HG02840 (cell line): Measurements from ENCODE around the gene NTRK3.

ENCODE experiments used
- ATAC-seq: cut with Tn5 transposase; IDR thresholded peaks from one replicate; pipeline ENCODE4 v1.9.1; 2021; ENCODE audit warnings: mild to moderate bottlenecking, moderate library complexity, moderate number of reproducible peaks; ENCODE audit not compliant: unreplicated experiment, low FRiP score

NTRK3 gene

GRCh38 chr15:88232771-88233201 is 23.8 kb downstream of the NTRK3 start:
- no peak for ATAC-seq

GRCh38 chr15:88231909-88232644 is 24.5 kb downstream of the NTRK3 start:
- no peak for ATAC-seq

GRCh38 chr15:88230823-88231222 is 25.7 kb downstream of the NTRK3 start:
- ATAC-seq, result no peak

GRCh38 chr15:88225461-88225860 is 31.1 kb downstream of the NTRK3 start:
- no peak for ATAC-seq

- no peak for ATAC-seq
These were observed 33.5 kb downstream of the NTRK3 start for GRCh38 chr15:88223084-88223483.

- ATAC-seq, result no peak
These were observed 34.7 kb downstream of the NTRK3 start for GRCh38 chr15:88221836-88222235.

GRCh38 chr15:88220443-88221335 is 35.9 kb downstream of the NTRK3 start:
- ATAC-seq, result no peak

- no peak for ATAC-seq
These were observed 36.9 kb downstream of the NTRK3 start for GRCh38 chr15:88219623-88220022.

GRCh38 chr15:88218557-88219221 is 37.9 kb downstream of the NTRK3 start:
- ATAC-seq, result no peak

GRCh38 chr15:88215066-88215648 is 41.4 kb downstream of the NTRK3 start:
- no peak for ATAC-seq

GRCh38 chr15:88209111-88209510 is 47.4 kb downstream of the NTRK3 start:
- no peak for ATAC-seq

- no peak for ATAC-seq
These were observed 48.1 kb downstream of the NTRK3 start for GRCh38 chr15:88208396-88208795.

- ATAC-seq, result no peak
These were observed 49.0 kb downstream of the NTRK3 start for GRCh38 chr15:88207565-88207964.

- ATAC-seq, result no peak
These were observed 52.0 kb downstream of the NTRK3 start for GRCh38 chr15:88204584-88204983.

- no peak for ATAC-seq
These were observed 54.3 kb downstream of the NTRK3 start for GRCh38 chr15:88202231-88202630.

GRCh38 chr15:88201207-88201606 is 55.3 kb downstream of the NTRK3 start:
- ATAC-seq, result no peak

- ATAC-seq, result no peak
These were observed 59.6 kb downstream of the NTRK3 start for GRCh38 chr15:88196961-88197360.

GRCh38 chr15:88194162-88194561 is 62.4 kb downstream of the NTRK3 start:
- no peak for ATAC-seq

GRCh38 chr15:88193415-88193814 is 63.1 kb downstream of the NTRK3 start:
- no peak for ATAC-seq

GRCh38 chr15:88191812-88192165 is 64.8 kb downstream of the NTRK3 start:
- ATAC-seq, result no peak

- ATAC-seq, result no peak
These were observed 66.3 kb downstream of the NTRK3 start for GRCh38 chr15:88190232-88190631.
